Measurements from ENCODE around the gene PKP1.
"Not testable (repeated sequence)": the region's sequence is repeated elsewhere in the genome, so short reads cannot be mapped to it uniquely, and the experiment has no call there.

PKP1 gene, protein sequence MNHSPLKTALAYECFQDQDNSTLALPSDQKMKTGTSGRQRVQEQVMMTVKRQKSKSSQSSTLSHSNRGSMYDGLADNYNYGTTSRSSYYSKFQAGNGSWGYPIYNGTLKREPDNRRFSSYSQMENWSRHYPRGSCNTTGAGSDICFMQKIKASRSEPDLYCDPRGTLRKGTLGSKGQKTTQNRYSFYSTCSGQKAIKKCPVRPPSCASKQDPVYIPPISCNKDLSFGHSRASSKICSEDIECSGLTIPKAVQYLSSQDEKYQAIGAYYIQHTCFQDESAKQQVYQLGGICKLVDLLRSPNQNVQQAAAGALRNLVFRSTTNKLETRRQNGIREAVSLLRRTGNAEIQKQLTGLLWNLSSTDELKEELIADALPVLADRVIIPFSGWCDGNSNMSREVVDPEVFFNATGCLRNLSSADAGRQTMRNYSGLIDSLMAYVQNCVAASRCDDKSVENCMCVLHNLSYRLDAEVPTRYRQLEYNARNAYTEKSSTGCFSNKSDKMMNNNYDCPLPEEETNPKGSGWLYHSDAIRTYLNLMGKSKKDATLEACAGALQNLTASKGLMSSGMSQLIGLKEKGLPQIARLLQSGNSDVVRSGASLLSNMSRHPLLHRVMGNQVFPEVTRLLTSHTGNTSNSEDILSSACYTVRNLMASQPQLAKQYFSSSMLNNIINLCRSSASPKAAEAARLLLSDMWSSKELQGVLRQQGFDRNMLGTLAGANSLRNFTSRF

DNA sequence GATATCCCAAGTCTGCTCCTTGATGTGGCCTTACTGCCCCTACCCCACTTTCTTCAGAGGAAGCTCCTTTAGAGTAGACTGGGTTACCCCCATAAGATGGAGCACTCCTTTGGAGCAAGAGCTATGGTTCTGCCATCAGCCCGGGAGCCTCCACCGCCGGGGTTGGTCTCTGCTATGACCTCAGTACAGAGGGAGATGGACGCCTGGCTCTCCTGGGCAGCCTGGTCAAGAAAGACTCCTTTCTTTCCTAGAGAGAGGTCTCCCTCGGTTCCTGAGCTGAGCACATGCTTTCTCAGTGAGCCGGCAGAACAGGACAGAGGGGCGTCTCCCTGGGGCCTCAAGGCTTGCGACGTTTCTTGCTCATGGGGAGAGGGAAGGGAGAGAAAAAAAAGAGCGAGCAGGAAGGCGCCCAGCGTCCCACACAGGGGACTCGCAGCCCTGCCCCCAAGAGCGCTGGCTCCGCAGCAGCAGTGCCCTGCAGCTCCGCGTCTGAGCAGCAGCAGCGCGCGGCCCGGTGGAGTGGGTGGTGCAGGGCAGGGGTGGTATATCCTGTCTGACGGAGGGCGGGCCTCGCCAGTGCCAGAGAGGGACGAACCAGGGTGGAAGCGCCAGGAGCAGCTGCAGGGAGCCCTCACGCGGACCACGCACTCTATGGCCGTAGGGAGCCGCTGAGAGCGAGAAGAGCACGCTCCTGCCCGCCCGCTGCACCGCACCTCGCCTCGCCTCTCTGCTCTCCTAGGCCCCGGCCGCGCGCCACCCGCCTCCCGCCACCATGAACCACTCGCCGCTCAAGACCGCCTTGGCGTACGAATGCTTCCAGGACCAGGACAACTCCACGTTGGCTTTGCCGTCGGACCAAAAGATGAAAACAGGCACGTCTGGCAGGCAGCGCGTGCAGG lies at the start of gene PKP1:
TSS of gene PKP1 (plus strand) at position 576 of the 899 bp plus-strand sequence. CDS start at position 773, 197 bp downstream.
- peak; percentile 9 for DNase-seq

DNA sequence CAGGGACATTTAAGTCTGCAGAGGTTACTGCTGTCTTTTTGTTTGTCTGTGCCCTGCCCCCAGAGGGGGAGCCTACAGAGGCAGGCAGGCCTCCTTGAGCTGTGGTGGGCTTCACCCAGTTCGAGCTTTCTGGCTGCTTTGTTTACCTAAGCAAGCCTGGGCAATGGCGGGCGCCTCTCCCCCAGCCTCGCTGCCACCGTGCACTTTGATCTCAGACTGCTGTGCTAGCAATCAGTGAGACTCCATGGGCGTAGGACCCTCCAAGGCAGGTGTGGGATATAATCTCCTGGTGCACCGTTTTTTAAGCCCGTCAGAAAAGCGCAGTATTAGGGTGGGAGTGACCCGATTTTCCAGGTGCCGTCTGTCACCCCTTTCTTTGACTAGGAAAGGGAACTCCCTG lies 43.7 kb upstream of the PKP1 start:
- DNase-seq: not testable (repeated sequence)

DNA sequence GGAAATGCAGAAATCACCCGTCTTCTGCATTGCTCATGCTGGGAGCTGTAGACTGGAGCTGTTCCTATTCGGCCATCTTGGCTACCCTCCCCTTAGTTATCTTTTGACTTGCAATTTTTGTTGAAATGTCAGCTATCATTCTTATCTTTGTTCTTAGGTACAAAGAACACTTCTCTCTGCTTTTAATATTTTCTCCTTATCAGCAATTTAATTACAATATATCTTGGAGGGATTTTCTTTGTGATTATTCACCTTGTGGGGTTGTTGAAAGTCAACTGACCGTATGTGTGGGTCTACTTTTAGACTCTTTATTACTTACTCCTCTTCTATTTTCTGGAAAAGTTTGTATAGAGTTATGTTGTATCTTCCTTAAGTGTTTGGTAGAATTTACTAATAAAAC lies 43.1 kb upstream of the PKP1 start:
- no peak for DNase-seq

DNA sequence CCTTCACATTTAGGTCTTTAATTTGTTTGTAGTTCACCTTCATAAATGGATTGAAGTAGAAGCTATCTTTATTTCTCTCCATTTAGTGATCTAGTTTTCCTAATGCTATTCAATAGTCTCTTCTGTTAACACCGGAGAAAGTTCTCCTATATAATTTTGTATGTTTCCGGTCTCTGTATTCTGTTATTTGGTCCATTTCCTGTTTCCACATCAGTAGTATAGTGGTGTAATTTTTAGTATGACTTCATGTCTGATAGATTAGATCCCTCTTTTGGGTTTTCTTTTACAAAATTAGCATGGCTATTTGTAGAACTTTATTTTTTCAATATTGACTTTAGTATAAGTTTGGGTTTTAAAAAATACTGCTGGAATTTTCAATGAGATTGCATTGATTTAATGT lies 41.6 kb upstream of the PKP1 start:
- no peak for DNase-seq

DNA sequence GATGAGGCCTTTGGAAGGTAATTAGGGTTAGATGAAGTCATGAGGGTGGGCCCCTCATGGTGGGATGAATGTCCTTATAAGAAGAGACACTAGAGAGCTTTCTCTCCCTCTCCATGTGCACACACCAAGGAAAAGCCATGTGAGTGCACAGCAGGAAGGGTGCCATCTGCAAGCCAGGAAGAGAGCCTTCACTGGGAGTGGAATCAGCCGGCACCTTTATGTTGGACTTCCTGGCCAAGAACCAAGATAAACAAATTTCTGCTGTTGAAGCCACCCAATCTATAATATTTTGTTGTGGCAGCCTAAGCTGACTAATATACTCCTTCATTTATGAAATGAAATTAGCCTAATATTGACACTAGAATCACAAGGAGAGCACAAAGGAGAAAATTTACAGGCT lies 38.2 kb upstream of the PKP1 start:
- DNase-seq: no peak

DNA sequence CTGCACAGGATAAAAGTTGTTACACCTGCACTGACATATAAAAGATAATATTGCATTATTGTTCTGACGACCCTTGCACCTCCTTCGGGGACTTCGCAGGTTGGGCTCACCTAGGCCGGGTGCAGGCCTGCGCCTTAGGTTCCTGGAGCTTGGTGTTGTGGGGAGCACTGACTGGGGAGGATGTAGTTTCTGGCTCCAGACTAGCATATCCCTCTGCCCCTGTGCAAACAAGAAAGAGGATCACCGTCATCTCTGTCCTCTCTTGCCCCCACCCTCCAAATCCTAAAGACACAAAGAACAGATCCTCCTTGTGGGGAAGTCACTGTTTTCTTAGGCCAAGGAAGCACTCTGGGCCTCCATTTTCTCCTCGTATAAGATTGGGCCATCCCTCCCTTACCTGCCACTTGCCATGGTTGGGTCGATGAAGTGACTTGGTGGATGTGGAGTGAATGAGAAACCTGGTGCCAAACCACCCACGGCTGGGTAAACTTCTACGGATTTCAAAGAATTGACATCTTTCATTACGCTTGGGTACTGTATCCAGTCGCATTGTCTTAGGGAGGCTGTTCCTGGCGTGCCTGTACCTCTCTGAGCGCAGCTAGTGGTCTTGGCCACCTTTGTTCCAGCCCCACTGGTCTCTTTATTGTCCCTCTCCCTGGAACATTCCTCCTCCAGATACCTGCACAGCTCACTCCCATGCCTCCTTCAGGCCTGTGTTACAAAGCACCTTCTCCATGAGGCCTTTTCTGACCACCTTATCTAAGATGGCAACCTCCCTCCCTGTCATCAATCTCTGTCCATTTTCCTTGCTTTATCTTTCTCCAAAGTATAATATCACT lies 34.4 kb upstream of the PKP1 start:
- no peak for DNase-seq

DNA sequence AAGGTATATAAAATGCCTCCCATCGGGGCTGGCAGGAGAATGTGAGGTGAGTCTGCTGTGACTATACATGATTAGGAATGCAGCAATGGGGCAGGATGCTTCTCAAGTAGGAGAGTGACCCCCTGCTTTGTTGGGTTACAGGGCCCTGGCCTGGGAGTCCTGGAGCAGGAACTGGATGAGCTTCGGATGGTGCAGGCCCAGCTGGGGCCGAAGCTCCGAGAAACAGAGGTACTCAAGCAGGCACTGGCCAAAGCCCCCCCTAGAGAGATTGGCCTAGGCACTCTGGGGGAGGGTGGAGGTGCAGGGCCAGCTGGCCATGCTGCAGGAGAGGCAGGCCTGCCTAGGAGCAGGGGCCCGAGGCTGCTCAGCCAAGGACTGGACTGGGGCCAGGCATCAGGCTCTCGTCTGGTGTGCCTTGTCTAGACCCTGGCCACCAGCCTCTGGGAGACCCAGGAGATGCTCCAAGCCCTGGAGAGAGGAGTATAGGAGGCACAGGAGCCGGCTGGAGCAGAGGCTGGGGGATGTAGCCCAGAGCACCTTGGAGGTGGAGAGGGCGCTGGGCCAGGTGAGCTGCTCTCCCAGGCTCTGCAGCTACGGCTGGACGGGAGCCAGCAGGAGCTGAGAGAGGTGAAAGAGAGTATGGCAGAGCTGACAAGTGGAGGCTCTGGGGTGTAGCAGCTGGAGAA lies 32.8 kb upstream of the PKP1 start:
- no peak for DNase-seq

DNA sequence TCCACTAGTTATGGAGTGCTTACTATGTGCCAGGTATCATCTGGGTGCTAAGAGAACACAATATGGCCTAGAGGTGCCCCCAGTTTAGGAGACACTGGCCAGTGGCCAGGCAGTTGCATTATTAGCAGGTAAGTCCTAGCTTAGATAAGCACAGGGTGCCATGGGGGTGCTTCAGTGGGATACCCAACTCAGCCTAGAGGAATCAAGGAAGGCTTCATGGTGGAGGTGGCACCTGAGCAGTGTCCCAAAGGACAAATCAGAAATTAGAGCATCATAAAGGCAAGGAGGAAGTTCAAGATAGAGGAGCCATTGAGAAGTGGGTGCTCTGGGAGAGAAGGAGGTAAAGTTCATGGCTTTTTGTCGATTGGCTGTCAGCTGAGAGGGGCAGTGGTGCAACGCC lies 31.9 kb upstream of the PKP1 start:
- no peak for DNase-seq

DNA sequence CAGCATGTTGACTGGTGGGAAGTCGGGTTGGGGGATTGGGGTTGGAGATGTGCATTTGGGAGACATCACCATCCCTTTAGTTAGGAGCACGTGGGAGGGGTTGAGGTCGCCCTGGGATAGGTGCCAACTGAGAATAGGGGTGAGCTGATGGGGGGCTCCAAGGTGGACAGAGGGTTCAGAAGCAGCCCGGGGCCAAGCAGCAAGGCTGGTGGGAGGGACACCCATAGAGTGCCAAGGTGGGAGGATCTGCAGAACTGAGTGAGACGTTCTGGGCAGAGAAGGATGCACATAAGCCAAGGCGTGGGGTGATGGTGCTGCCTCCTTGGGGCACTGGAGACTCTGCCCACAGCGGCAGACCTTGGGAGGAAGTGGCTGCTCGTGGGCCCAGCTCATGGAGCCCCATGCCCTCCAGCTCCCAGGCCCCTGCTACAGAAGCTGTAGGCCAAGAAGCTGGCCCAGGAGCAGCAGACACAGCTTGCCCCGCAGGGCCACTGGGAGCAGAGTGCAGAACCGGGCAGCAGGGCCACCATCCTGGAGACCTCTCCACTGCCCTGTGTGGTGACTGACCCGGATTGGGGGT lies 31.4 kb upstream of the PKP1 start:
- DNase-seq: no peak

DNA sequence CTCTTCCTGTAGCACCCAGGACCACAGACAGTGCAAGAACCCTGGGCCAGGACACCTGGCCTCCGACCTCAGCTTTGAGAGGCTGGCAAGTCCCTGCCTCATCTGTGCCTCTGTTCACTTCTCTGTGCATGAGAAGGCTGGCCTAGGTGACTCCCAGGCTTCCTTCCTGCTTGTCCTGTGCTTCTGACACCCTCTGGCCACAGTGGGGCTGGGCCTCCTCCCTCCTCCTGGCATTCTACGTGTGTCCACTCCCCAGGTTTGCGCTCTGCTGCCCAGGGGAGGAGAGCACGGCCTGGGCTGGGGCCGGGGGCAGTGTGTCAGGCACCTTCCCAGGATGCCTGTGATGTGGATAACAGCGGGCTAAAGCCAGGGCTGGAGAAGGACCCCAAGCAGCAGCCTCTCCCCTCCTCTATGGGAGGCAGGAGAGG lies 30.3 kb upstream of the PKP1 start:
- DNase-seq: no peak

DNA sequence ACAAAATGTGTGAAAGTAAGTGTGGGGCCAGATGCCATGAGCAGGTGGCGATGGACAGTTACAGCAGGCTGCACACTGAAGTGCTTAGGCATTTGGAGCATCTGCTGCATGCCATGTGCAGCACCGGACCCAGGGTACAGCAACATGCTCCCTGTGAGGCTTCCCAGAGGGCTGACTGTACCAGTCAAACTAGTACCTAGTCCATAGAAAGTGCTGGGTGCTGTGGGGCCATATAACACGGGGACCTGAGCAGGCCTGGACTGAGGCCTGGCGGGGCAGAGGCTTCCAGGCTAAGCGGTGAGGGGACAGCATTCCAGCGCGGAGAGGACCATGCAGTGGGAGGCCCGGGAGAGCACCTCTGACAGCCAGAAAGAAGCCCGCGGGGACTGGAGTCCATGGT lies 29.9 kb upstream of the PKP1 start:
- DNase-seq: no peak

DNA sequence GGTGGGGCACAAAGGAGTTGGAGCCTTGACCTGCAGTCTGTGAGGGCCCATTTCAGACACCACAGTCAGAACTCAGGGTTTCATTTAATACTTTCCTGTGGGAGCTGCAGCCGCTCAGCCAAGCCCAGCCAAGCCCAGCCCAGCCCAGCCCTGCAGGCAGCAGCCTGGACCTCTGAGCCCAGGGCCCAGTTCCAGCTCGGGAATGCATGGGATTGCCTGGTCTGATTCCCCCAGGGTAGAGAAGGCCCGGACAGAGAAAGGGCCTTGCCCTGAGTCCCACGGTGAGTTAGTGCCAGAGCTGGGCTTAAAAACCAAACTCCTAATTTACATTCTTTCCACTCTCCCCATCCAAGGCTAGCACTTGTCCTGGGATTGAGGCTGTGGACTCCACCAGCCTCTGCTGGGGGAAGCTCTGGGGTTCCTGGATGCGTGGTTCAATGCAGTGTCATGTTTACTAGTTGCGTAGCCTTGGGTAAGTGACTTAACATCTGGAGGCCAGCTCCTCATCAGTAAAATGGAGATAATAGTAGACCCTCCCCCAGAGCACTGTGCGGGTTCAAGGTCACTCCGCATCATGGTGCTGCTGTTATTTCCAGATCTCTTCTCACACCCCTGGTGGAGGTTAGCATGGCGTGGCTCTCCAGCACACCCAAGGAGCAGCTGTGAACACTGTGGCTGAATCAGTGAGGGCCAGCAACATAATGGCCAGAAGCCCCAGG lies 29.2 kb upstream of the PKP1 start:
- DNase-seq: no peak

DNA sequence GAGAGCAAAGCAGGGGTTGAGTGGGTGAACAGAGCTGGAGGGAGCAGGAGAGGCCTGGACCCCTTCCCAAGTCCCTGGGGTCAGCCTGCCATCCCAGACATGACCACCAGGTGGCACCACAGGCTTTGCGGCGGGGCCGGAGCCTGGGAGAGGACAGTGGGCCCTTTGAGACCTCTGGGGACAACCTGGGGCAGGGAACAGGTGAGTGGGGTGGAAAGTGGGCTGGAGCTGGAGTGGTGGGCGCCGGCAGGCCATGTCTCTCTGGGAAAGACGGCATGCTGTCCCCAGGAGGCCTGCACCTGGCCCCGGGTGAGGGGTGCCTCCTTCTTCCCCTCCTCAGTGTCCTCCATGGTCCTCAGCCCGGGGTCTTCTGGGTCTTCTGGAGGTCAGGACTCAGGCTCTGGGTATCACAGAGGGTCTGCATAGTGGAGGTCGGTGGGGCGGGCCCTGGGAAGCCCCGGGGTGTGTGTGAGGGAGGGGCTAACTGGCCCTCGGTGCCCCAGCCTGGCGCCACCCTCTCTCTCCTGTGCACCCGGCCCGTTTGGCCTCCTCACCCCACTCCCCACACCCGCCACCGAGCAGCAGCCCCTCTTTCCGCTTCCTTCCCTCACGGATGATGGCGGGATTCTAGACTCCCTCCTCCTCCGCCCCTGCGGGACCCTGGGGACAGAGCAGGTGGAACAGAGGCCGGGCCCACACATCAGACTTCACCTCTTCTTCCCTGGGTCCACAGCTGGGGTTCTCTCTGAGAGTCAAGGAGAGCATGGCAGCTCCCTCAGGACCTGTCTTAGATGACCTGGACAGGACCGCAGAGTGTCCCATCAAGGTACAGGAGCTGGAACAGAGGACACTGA lies 28.5 kb upstream of the PKP1 start:
- peak; percentile 64 for DNase-seq

DNA sequence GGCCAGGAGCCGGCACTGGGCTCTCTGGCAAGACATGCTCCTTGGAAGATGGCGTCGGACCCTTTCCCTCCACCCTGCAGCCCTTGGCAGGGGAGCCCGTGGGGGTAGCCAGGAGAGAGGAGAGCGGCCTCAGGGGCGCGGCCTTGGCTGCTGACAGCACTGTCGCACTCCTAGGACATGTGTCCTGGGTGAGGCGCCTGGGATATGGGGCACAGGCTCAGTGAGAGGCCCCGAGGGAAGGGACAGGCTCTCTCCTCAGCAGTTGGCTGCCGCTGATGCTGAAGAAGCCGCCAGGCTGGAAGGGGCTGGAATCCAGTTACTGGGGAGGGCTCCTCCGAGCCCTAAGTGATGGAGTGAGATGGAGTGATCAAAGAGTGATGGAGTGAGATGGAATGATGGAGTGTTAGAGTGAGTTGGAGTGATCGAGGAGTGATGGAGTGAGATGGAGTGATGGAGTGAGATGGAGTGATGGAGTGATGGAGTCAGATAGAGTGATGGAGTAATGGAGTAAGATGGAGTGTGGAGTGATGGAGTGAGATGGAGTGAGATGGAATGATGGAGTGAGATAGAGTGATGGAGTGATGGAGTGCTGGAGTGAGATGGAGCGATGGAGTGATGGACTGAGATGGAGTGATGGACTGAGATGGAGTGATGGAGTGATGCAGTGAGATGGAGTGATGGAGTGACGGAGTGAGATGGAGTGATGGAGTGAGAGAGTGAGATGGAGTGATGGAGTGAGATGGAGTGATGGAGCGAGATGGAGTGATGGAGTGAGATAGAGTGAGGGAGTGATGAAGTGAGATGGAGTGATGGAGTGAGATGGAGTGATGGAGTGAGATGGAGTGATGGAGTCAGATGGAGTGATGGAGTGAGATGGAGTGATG lies 27.6 kb upstream of the PKP1 start:
- DNase-seq: no peak

DNA sequence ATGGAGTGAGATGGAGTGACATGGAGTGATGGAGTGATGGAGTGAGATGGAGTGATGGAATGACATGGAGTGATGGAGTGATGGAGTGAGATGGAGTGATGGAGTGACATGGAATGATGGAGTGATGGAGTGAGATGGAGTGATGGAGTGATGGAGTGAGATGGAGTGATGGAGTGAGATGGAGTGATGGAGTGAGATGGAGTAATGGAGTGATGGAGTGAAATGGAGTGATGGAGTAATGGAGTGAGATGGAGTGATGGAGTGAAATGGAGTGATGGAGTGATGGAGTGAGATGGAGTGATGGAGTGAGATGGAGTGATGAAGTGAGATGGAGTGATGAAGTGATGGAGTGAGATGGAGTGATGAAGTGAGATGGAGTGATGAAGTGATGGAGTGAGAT lies 25.2 kb upstream of the PKP1 start:
- not testable (repeated sequence) for DNase-seq

DNA sequence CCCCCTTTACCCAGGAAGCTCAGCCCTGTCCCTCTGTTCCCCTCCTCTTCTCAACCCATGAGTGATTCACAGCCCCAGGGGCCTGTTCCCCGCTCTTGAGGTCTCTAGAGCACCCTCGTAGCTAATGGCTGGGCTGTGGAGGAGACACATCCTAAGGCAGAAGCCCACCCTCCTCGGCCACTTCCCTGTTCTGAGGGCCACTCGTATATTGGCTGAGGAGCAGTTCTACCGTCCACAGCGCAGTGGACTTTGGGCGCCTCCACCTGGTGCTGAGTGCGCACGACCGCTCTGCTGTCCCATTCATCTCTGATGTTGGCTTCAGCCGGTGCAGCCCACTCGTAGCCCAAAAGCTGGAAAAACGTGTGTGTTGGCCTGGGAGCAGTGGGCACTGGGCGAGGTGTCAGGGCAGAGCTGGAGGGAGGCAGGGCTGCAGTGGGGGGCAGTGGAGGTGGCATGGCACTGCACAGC lies 24.5 kb upstream of the PKP1 start:
- DNase-seq: no peak

DNA sequence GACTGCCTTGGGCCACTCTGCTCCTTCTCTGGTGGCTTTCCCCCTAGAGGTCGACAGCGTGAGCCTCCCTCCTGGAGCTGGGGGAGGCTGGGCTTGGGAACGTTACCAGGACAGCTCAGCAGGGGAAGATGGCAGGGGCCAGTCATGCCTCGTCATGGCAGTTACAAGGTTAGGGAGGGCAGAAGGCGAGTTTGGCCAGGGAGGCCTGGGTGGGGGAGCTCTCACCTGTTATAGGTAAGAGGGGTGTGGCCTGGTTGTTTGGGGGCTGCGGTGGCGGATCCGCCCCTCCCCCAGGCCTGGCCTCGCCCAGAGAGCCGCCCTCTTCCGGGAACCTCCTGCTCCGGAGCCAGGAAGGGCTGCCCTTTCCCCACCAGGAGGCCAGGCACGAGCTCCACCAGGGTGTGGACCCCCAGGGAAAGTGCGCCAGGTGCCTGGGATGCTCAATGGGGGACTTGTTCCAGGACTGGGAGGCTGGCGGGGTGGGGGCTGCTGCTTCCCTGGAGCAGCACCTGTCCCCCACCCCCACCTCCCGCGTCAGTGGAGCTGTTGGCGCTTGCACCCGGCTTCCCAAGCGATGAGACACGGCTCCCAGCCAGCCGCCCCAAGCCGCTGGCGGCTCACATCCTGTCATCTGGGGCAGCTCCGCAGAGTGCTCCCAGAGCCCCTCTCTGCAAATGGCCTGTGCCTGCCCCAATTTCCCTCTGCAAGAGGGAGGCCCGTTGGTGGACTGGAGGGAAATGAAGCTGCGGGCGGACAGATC lies 23.6 kb upstream of the PKP1 start:
- DNase-seq: no peak

DNA sequence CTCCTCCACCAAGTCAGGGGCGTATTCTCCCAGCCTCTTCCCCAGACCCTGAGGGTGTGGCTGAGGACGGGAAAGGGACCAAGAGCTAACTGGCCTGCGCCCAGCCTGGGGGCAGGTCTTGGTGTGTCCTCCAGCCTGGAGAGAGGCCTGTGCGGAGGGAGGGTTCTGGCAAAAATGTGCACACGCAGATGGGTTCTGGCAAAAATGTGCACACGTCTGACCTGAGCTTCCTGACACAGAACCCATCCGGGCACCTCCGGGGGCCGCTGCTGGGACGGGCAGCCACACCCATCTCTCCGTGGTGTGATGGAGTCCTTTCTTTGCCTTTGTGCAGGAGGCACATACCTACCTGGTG lies 23.1 kb upstream of the PKP1 start:
- DNase-seq: no peak

Measured in stimulated activated CD4-positive, alpha-beta T cell treated with anti-CD3 and anti-CD28 coated beads, Interleukin-1b, Interleukin-23, amount 100 ng/mL, for 48 hours (primary cell).